Stomach (tissue), 9 donors: ENCODE measurements around the gene SLC24A1. TPM values are rescaled to one million over a fixed set of nuclear protein-coding genes. Genes with fewer than 3 reads are reported as not detected.

Experiments used
- DNase-seq, 2 donors: peaks; one replicate each; pipeline versions ENCODE4 v3.0.0 to v3.0.0-alpha.2; 2013 to 2019
- H3K27ac ChIP-seq, 5 donors: fragments of 200-600 bp in 4 of 5; sonication (generic) in 4 of 5; one replicate each; pipeline ENCODE4 v1.5.1; 2013 to 2019; ENCODE audit warnings: mild to moderate bottlenecking in 1 of 5, moderate library complexity in 1 of 5
- H3K27me3 ChIP-seq, 3 donors: fragments of 200-600 bp; sonication (generic); one replicate each; pipeline ENCODE4 v1.5.1; 2017 to 2019; ENCODE audit warnings: mixed run types in 1 of 3
- H3K36me3 ChIP-seq, 4 donors: fragments of 200-600 bp; sonication (generic); 1 replicate in 3 of 4; 2 replicates in 1 of 4; pipeline ENCODE4 v1.5.1; 2016 to 2019
- H3K4me1 ChIP-seq, 4 donors: fragments of 200-600 bp; sonication (generic); one replicate each; pipeline ENCODE4 v1.5.1; 2016 to 2019
- H3K4me3 ChIP-seq, 4 donors: fragments of 200-600 bp; sonication (generic) in 3 of 4; one replicate each; pipeline ENCODE4 v1.5.1; 2016 to 2019; ENCODE audit warnings: mild to moderate bottlenecking in 1 of 4
- H3K9me3 ChIP-seq, 4 donors: fragments of 200-600 bp; sonication (generic); one replicate each; pipeline ENCODE4 v1.5.1; 2016 to 2019
- EP300 ChIP-seq: sonication (generic); formaldehyde crosslinking; IDR thresholded peaks from one replicate; pipeline ENCODE4 v1.6.1; 2017; ENCODE audit warnings: antibody characterized with exemption
- POLR2A ChIP-seq, 4 donors: fragments of 450-650 bp; IDR thresholded peaks; one replicate each; pipeline ENCODE4 v1.6.1; 2016; ENCODE audit warnings: antibody characterized with exemption in 4 of 4, control low read depth in 2 of 4, mild to moderate bottlenecking in 1 of 4, moderate library complexity in 1 of 4
- POLR2AphosphoS5 ChIP-seq, 3 donors: sonication (generic); formaldehyde crosslinking; IDR thresholded peaks; one replicate each; pipeline ENCODE4 v1.6.1; 2016; ENCODE audit warnings: antibody characterized with exemption in 3 of 3
- WGBS, 5 donors: extraction: QIAGEN DNeasy Blood & Tissue Kit in 3 of 5; methylation state at CpG; one replicate each; pipeline versions ENCODE4 v1.1.5 to v1.1.7; 2013 to 2018; 5-methylcytosine and 5-hydroxymethylcytosine counted together
- intact Hi-C: fragments of 100-400 bp; cut with DNase I; formaldehyde crosslinking; loops from one replicate; pipeline ENCODE4 v1.15.1; 2023; ENCODE audit warnings: low total_unique reads
- polyA plus RNA-seq, 3 donors: library from polyadenylated mRNA; stranded (reverse); fragments of 200-250 nt; gene quantifications; one replicate each; pipeline ENCODE4 v1.2.3, GENCODE V29; 2013
- total RNA-seq, 5 donors: library from RNA; depleted of rRNA; stranded (reverse); fragments of >200 nt; gene quantifications; one replicate each; pipeline versions ENCODE4 v1.1.0 to v1.2.3, GENCODE V29; 2014 to 2016
- TF ChIP-seq, protein P1 (sequence below), 7 experiments: fragments of 450-650 bp in 4 of 7; fragments of 200-600 bp in 3 of 7; sonication (generic) in 3 of 7; IDR thresholded peaks; one replicate each; pipeline ENCODE4 v1.5.1; 2016 to 2019; ENCODE audit warnings: antibody characterized with exemption in 7 of 7, control low read depth in 2 of 7, mild to moderate bottlenecking in 1 of 7
- donor health status: healthy with polysubstance abuse.
- donor health status: Bipolar disorder and iron deficiency.
- donor health status: healthy.

The SLC24A1 gene
- total and polyA plus RNA-seq, 8 donors, result 1.3 to 18.5 (median 6.0) TPM; not detected in 1

DNA sequence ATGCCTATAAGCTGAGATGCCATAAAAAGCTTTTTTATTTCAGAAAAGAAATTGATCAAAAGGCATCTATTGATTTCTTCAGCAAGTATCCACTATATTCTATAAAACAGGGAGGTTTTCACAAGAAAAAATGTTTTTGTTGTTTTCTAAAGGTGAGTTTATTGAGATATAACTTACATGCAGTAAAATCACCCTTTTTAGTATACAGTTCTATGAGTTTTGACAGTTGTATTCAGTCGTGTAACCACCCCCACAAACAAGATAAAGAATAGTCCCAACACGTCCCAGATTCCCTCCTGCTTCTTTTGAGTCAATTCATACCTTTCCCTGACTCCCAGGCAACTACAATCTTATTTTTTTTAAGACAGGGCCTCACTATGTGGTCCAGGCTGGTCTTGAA lies 18.6 kb upstream of the SLC24A1 start:
- no peak for DNase-seq
- H3K4me1 ChIP-seq, result peaks cover 0 to 8% (median 0%) of the 10 kb centered on the region in 4 donors
- TF ChIP-seq POLR2A (IDR thresholded peaks at IDR 0.05) (no peak), POLR2AphosphoS5 (IDR thresholded peaks at IDR 0.05) (no peak), EP300 (no peak)
- TF ChIP-seq, protein P1, sequence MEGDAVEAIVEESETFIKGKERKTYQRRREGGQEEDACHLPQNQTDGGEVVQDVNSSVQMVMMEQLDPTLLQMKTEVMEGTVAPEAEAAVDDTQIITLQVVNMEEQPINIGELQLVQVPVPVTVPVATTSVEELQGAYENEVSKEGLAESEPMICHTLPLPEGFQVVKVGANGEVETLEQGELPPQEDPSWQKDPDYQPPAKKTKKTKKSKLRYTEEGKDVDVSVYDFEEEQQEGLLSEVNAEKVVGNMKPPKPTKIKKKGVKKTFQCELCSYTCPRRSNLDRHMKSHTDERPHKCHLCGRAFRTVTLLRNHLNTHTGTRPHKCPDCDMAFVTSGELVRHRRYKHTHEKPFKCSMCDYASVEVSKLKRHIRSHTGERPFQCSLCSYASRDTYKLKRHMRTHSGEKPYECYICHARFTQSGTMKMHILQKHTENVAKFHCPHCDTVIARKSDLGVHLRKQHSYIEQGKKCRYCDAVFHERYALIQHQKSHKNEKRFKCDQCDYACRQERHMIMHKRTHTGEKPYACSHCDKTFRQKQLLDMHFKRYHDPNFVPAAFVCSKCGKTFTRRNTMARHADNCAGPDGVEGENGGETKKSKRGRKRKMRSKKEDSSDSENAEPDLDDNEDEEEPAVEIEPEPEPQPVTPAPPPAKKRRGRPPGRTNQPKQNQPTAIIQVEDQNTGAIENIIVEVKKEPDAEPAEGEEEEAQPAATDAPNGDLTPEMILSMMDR (IDR thresholded peaks at IDR 0.05), result no peak
- H3K4me3 ChIP-seq, result no peak overlapping the region
- H3K27me3 ChIP-seq, result no peaks in the 10 kb centered on the region
- intact Hi-C loops, result no loop called here
- no peaks in the 10 kb centered on the region for H3K9me3 ChIP-seq
- peaks cover 19 to 75% (median 74%) of the 10 kb centered on the region in 4 donors for H3K36me3 ChIP-seq
- no peak overlapping the region for H3K27ac ChIP-seq
- WGBS, 5 donors, result 75 to 90% (median 82%) methylated on average over 2 of the region's 2 CpGs

DNA sequence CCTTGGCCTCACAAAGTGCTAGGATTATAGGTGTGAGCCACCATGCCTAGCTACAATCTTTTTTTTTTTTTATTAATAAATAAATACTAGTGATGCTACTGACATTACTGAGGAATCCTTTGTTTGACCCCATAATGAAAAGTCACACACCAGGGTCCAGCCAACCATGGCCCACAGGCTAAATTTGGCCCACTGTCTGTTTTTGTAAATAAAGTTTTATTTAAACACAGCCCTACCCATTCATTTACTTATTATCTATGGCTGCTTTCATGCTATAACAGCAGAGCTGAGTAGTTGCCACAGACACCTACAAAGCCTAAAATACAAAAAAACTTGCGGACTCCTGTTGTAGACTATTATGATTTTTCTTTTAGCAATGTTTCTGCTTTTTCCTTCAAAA lies 18.2 kb upstream of the SLC24A1 start:
- H3K36me3 ChIP-seq, result peaks cover 19 to 70% (median 69%) of the 10 kb centered on the region in 4 donors
- H3K27ac ChIP-seq, result no peak overlapping the region
- TF ChIP-seq, protein P1 (IDR thresholded peaks at IDR 0.05), result no peak
- no peak for TF ChIP-seq EP300
- H3K4me3 ChIP-seq, result no peak overlapping the region
- DNase-seq, result no peak
- H3K9me3 ChIP-seq, result no peaks in the 10 kb centered on the region
- intact Hi-C loops, result no loop called here
- peaks cover 0 to 10% (median under 1%) of the 10 kb centered on the region in 4 donors for H3K4me1 ChIP-seq
- WGBS, 5 donors, result 96 to 100% (median 97%) methylated on average over 1 of the region's 1 CpG
- no peaks in the 10 kb centered on the region for H3K27me3 ChIP-seq

- intact Hi-C loops, result no loop called here
- peak within 1 kb of the TSS; percentile 87 to 95 (median 92) for H3K27ac ChIP-seq
- peaks cover 14 to 49% (median 33%) of the 10 kb centered on the region in 4 donors for H3K4me1 ChIP-seq
- 0 to 1% (median 1%) methylated on average over 44 to 64 of the region's 64 CpGs for WGBS, 5 donors
- no peaks in the 10 kb centered on the region for H3K27me3 ChIP-seq
- DNase-seq, result peak; percentile 99
- TF ChIP-seq, protein P1 (IDR thresholded peaks at IDR 0.05), result peak in 5 of 7 experiments; percentile 38 to 83 (median 65)
- TF ChIP-seq POLR2A (IDR thresholded peaks at IDR 0.05), result peak in 1 of 4 donors; percentile 61
- TF ChIP-seq POLR2AphosphoS5 (IDR thresholded peaks at IDR 0.05), result peak; percentile 74 to 96 (median 88)
- TF ChIP-seq EP300, result no peak
- peaks cover 0 to 8% (median 5%) of the 10 kb centered on the region in 4 donors for H3K36me3 ChIP-seq
- H3K4me3 ChIP-seq, result peak within 1 kb of the TSS; percentile 72 to 96 (median 84)
- no peaks in the 10 kb centered on the region for H3K9me3 ChIP-seq
Measured at GRCh38 chr15:65610871-65611718, 10.6 kb upstream of the SLC24A1 start, which contains the start of gene INTS14. INTS14 (minus strand) TSS chr15:65611131; CDS start chr15:65607380, 3,751 bp downstream.

GRCh38 chr15:65611888-65612615 lies 9.7 kb upstream of the SLC24A1 start:
- intact Hi-C loops, result no loop called here
- peak overlapping the region; percentile 72 to 96 (median 84) for H3K4me3 ChIP-seq
- peak in 1 of 2 donors; percentile 20 for DNase-seq
- 80 to 90% (median 86%) methylated on average over 5 of the region's 5 CpGs for WGBS, 5 donors
- H3K36me3 ChIP-seq, result peaks cover 0 to 2% (median 2%) of the 10 kb centered on the region in 4 donors
- TF ChIP-seq POLR2AphosphoS5 (IDR thresholded peaks at IDR 0.05), result no peak
- no peak for TF ChIP-seq EP300
- TF ChIP-seq, protein P1 (IDR thresholded peaks at IDR 0.05), result no peak
- no peak for TF ChIP-seq POLR2A (IDR thresholded peaks at IDR 0.05)
- peaks cover 14 to 49% (median 33%) of the 10 kb centered on the region in 4 donors for H3K4me1 ChIP-seq
- H3K27ac ChIP-seq, result peak overlapping the region; percentile 84 to 95 (median 92)
- no peaks in the 10 kb centered on the region for H3K9me3 ChIP-seq
- no peaks in the 10 kb centered on the region for H3K27me3 ChIP-seq
